Neural progenitor cell (in vitro differentiated cells): Measurements from ENCODE around the gene RNF151.

Experiments
- CTCF ChIP-seq: fragments of 200-600 bp; sonication (generic); IDR thresholded peaks from 2 replicates; pipeline ENCODE4 v1.5.1; 2017; ENCODE audit warnings: antibody characterized with exemption, mild to moderate bottlenecking
- EZH2 ChIP-seq: fragments of 200-600 bp; sonication (generic); IDR thresholded peaks from 2 replicates; pipeline ENCODE4 v1.6.1; 2017; ENCODE audit warnings: antibody characterized with exemption, mild to moderate bottlenecking, moderate library complexity
- EZH2phosphoT487 ChIP-seq: fragments of 200-600 bp; sonication (generic); IDR thresholded peaks from 2 replicates; pipeline ENCODE4 v1.6.1; 2017; ENCODE audit warnings: antibody characterized with exemption

- TF ChIP-seq CTCF (peak; percentile 98), EZH2 (no peak), EZH2phosphoT487 (no peak)
These were observed 37.4 kb downstream of the RNF151 start for GRCh38 chr16:2003827-2004641.
